ENCODE measurements around the gene RNF208. TPM values are rescaled to one million over a fixed set of nuclear protein-coding genes. Genes with fewer than 3 reads are reported as not detected.
A peak's percentile ranks its signal among the peaks of the same experiment; 100 is the strongest.
"Not testable (repeated sequence)": the region's sequence is repeated elsewhere in the genome, so short reads cannot be mapped to it uniquely, and the experiment has no call there.

RNF208 gene
- total and polyA plus RNA-seq, 4 donors, result 2.0 to 66.6 (median 33.7) TPM

- Histone ChIP-seq H3K4me3 (ENCODE audit: low read depth, low read length) (no peak overlapping the region), H3K27ac (ENCODE audit: low read depth, low read length) (no peak overlapping the region), H3K27me3 (ENCODE audit: control insufficient read depth, insufficient read depth, low read length) (no peaks in the 10 kb centered on the region), H3K36me3 (ENCODE audit: control insufficient read depth, insufficient read depth, low read length) (peaks cover 86% of the 10 kb centered on the region), H3K9me3 (ENCODE audit: control insufficient read depth, insufficient read depth, low read length) (no peaks in the 10 kb centered on the region), H3K4me1 (ENCODE audit: control insufficient read depth, insufficient read depth, low read length) (peaks cover 4% of the 10 kb centered on the region)
- WGBS (ENCODE audit: insufficient coverage), result 96% methylated on average over 28 of the region's 29 CpGs
- no peak for DNase-seq (ENCODE audit: low read depth in 4 of 6, low spot score in 6 of 6)
These were observed 43.6 kb upstream of the RNF208 start for GRCh38 chr9:137265496-137266161.

GRCh38 chr9:137264067-137264466 lies 42.0 kb upstream of the RNF208 start:
- no peak for DNase-seq (ENCODE audit: low read depth in 4 of 6, low spot score in 6 of 6)
- H3K4me3 ChIP-seq (ENCODE audit: low read depth, low read length), result no peak overlapping the region
- H3K27ac ChIP-seq (ENCODE audit: low read depth, low read length), result no peak overlapping the region
- peaks cover 4% of the 10 kb centered on the region for H3K4me1 ChIP-seq (ENCODE audit: control insufficient read depth, insufficient read depth, low read length)
- no peaks in the 10 kb centered on the region for H3K9me3 ChIP-seq (ENCODE audit: control insufficient read depth, insufficient read depth, low read length)
- WGBS (ENCODE audit: insufficient coverage), result 97% methylated on average over 22 of the region's 22 CpGs
- H3K27me3 ChIP-seq (ENCODE audit: control insufficient read depth, insufficient read depth, low read length), result no peaks in the 10 kb centered on the region
- H3K36me3 ChIP-seq (ENCODE audit: control insufficient read depth, insufficient read depth, low read length), result peaks cover 74% of the 10 kb centered on the region

GRCh38 chr9:137263506-137263905 lies 41.5 kb upstream of the RNF208 start:
- no peak overlapping the region for H3K27ac ChIP-seq (ENCODE audit: low read depth, low read length)
- H3K36me3 ChIP-seq (ENCODE audit: control insufficient read depth, insufficient read depth, low read length), result peaks cover 72% of the 10 kb centered on the region
- H3K4me3 ChIP-seq (ENCODE audit: low read depth, low read length), result no peak overlapping the region
- peaks cover 4% of the 10 kb centered on the region for H3K4me1 ChIP-seq (ENCODE audit: control insufficient read depth, insufficient read depth, low read length)
- H3K9me3 ChIP-seq (ENCODE audit: control insufficient read depth, insufficient read depth, low read length), result no peaks in the 10 kb centered on the region
- no peaks in the 10 kb centered on the region for H3K27me3 ChIP-seq (ENCODE audit: control insufficient read depth, insufficient read depth, low read length)
- WGBS (ENCODE audit: insufficient coverage), result 87% methylated on average over 10 of the region's 10 CpGs
- no peak for DNase-seq (ENCODE audit: low read depth in 4 of 6, low spot score in 6 of 6)

- peaks cover 4% of the 10 kb centered on the region for H3K4me1 ChIP-seq (ENCODE audit: control insufficient read depth, insufficient read depth, low read length)
- H3K4me3 ChIP-seq (ENCODE audit: low read depth, low read length), result no peak overlapping the region
- no peak for DNase-seq (ENCODE audit: low read depth in 4 of 6, low spot score in 6 of 6)
- no peak overlapping the region for H3K27ac ChIP-seq (ENCODE audit: low read depth, low read length)
- WGBS (ENCODE audit: insufficient coverage), result 94% methylated on average over 23 of the region's 24 CpGs
- H3K36me3 ChIP-seq (ENCODE audit: control insufficient read depth, insufficient read depth, low read length), result peaks cover 72% of the 10 kb centered on the region
- no peaks in the 10 kb centered on the region for H3K27me3 ChIP-seq (ENCODE audit: control insufficient read depth, insufficient read depth, low read length)
- H3K9me3 ChIP-seq (ENCODE audit: control insufficient read depth, insufficient read depth, low read length), result no peaks in the 10 kb centered on the region
These were observed 40.9 kb upstream of the RNF208 start for GRCh38 chr9:137262909-137263285.

- DNase-seq (ENCODE audit: low read depth in 4 of 6, low spot score in 6 of 6), result peak in 1 of 6 donors; percentile 50
- not testable (repeated sequence) for H3K4me3 ChIP-seq (ENCODE audit: low read depth, low read length); H3K4me1 ChIP-seq (ENCODE audit: control insufficient read depth, insufficient read depth, low read length); H3K27me3 ChIP-seq (ENCODE audit: control insufficient read depth, insufficient read depth, low read length); H3K9me3 ChIP-seq (ENCODE audit: control insufficient read depth, insufficient read depth, low read length); H3K27ac ChIP-seq (ENCODE audit: low read depth, low read length)
- H3K36me3 ChIP-seq (ENCODE audit: control insufficient read depth, insufficient read depth, low read length), result peaks cover 70% of the 10 kb centered on the region
- 89% methylated on average over 2 of the region's 15 CpGs for WGBS (ENCODE audit: insufficient coverage)
These were observed 40.3 kb upstream of the RNF208 start for GRCh38 chr9:137262173-137262908.

GRCh38 chr9:137256856-137257255 lies 34.8 kb upstream of the RNF208 start:
- WGBS (ENCODE audit: insufficient coverage), result 93% methylated on average over 13 of the region's 15 CpGs
- H3K27ac ChIP-seq (ENCODE audit: low read depth, low read length), result no peak overlapping the region
- no peaks in the 10 kb centered on the region for H3K27me3 ChIP-seq (ENCODE audit: control insufficient read depth, insufficient read depth, low read length)
- peaks cover 30% of the 10 kb centered on the region for H3K4me1 ChIP-seq (ENCODE audit: control insufficient read depth, insufficient read depth, low read length)
- no peaks in the 10 kb centered on the region for H3K9me3 ChIP-seq (ENCODE audit: control insufficient read depth, insufficient read depth, low read length)
- peaks cover 48% of the 10 kb centered on the region for H3K36me3 ChIP-seq (ENCODE audit: control insufficient read depth, insufficient read depth, low read length)
- no peak for DNase-seq (ENCODE audit: low read depth in 4 of 6, low spot score in 6 of 6)
- no peak overlapping the region for H3K4me3 ChIP-seq (ENCODE audit: low read depth, low read length)

GRCh38 chr9:137256362-137256761 lies 34.3 kb upstream of the RNF208 start:
- H3K9me3 ChIP-seq (ENCODE audit: control insufficient read depth, insufficient read depth, low read length), result no peaks in the 10 kb centered on the region
- no peaks in the 10 kb centered on the region for H3K27me3 ChIP-seq (ENCODE audit: control insufficient read depth, insufficient read depth, low read length)
- H3K36me3 ChIP-seq (ENCODE audit: control insufficient read depth, insufficient read depth, low read length), result peaks cover 43% of the 10 kb centered on the region
- H3K27ac ChIP-seq (ENCODE audit: low read depth, low read length), result no peak overlapping the region
- peak overlapping the region; percentile 56 for H3K4me3 ChIP-seq (ENCODE audit: low read depth, low read length)
- no peak for DNase-seq (ENCODE audit: low read depth in 4 of 6, low spot score in 6 of 6)
- H3K4me1 ChIP-seq (ENCODE audit: control insufficient read depth, insufficient read depth, low read length), result peaks cover 26% of the 10 kb centered on the region
- WGBS (ENCODE audit: insufficient coverage), result 93% methylated on average over 15 of the region's 15 CpGs

- no peaks in the 10 kb centered on the region for H3K27me3 ChIP-seq (ENCODE audit: control insufficient read depth, insufficient read depth, low read length)
- peaks cover 26% of the 10 kb centered on the region for H3K4me1 ChIP-seq (ENCODE audit: control insufficient read depth, insufficient read depth, low read length)
- WGBS (ENCODE audit: insufficient coverage), result 4% methylated on average over 51 of the region's 51 CpGs
- H3K36me3 ChIP-seq (ENCODE audit: control insufficient read depth, insufficient read depth, low read length), result peaks cover 42% of the 10 kb centered on the region
- H3K27ac ChIP-seq (ENCODE audit: low read depth, low read length), result no peak overlapping the region
- H3K9me3 ChIP-seq (ENCODE audit: control insufficient read depth, insufficient read depth, low read length), result no peaks in the 10 kb centered on the region
- H3K4me3 ChIP-seq (ENCODE audit: low read depth, low read length), result peak overlapping the region; percentile 56
- DNase-seq (ENCODE audit: low read depth in 4 of 6, low spot score in 6 of 6), result no peak
These were observed 33.5 kb upstream of the RNF208 start for GRCh38 chr9:137255448-137256114.

GRCh38 chr9:137254624-137255447 lies 32.8 kb upstream of the RNF208 start, which contains the start of gene NELFB:
Gene NELFB (plus strand): TSS chr9:137255327.
- Histone ChIP-seq H3K36me3 (ENCODE audit: control insufficient read depth, insufficient read depth, low read length) (peaks cover 42% of the 10 kb centered on the region), H3K9me3 (ENCODE audit: control insufficient read depth, insufficient read depth, low read length) (no peaks in the 10 kb centered on the region), H3K4me3 (ENCODE audit: low read depth, low read length) (peak within 1 kb of the TSS; percentile 80), H3K4me1 (ENCODE audit: control insufficient read depth, insufficient read depth, low read length) (peaks cover 26% of the 10 kb centered on the region), H3K27ac (ENCODE audit: low read depth, low read length) (peak within 1 kb of the TSS; percentile 60), H3K27me3 (ENCODE audit: control insufficient read depth, insufficient read depth, low read length) (no peaks in the 10 kb centered on the region)
- WGBS (ENCODE audit: insufficient coverage), result under 1% methylated on average over 105 of the region's 105 CpGs
- DNase-seq (ENCODE audit: low read depth in 4 of 6, low spot score in 6 of 6), result peak; percentile 80 to 97 (median 90)
